GM12864 (cell line): ENCODE measurements around the gene PTPRB.

Source experiments
- DNase-seq: peaks from one replicate; pipeline ENCODE4 v3.0.0-alpha.2; 2011; ENCODE audit warnings: low read depth
- H3K4me3 ChIP-seq: 2 replicates; pipeline ENCODE4 v1.5.1; 2011; ENCODE audit warnings: mild to moderate bottlenecking, low read depth, low read length, control low read depth
- TF ChIP-seq, protein P1 (sequence below): IDR thresholded peaks from 2 replicates; pipeline ENCODE4 v1.5.1; 2011; ENCODE audit warnings: low read depth, mild to moderate bottlenecking, moderate library complexity, low read length, control low read depth, inconsistent platforms; ENCODE audit errors: missing control alignments

The PTPRB gene

DNA sequence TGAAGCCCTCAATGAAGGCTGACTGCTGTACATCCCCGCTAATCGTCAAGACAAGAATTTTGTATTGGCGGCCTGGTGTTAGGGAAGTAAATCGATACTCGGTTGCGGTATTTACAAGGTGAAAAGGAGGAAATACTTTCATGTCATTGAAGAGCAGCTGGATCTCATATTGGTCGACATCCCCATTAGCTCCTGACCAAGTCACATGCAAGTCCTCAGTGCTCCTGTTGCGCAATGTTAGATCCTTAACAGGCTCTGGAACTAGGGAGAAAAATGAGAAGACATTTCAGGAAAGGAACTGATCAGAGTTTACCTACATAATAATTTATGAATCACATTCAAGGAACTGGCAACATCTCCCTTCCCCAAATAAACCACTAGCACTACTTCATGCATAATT lies 66.2 kb downstream of the PTPRB start:
- H3K4me3 ChIP-seq: no peak overlapping the region
- DNase-seq: no peak
- TF ChIP-seq, protein P1, sequence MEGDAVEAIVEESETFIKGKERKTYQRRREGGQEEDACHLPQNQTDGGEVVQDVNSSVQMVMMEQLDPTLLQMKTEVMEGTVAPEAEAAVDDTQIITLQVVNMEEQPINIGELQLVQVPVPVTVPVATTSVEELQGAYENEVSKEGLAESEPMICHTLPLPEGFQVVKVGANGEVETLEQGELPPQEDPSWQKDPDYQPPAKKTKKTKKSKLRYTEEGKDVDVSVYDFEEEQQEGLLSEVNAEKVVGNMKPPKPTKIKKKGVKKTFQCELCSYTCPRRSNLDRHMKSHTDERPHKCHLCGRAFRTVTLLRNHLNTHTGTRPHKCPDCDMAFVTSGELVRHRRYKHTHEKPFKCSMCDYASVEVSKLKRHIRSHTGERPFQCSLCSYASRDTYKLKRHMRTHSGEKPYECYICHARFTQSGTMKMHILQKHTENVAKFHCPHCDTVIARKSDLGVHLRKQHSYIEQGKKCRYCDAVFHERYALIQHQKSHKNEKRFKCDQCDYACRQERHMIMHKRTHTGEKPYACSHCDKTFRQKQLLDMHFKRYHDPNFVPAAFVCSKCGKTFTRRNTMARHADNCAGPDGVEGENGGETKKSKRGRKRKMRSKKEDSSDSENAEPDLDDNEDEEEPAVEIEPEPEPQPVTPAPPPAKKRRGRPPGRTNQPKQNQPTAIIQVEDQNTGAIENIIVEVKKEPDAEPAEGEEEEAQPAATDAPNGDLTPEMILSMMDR: no peak

DNA sequence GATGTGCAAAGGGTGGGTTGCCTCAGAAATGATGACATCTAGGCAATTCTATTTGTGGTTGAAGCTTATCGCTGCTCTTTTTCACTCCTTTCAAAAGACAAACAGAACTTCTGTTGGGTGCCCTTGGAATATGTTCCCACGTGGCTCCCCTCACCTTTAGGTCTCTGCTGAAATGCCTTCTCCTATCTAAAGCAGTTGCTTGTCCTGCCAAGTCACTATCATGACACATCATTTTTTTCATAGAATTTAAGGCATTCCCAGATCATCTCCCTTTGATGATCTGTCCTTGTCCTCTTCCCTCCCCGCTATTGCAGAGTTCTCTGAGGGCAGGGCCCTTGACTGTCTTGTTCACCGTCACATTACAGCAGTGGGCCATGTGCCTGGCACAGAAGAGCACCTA lies 75.7 kb downstream of the PTPRB start:
- TF ChIP-seq, protein P1: no peak
- no peak for DNase-seq
- no peak overlapping the region for H3K4me3 ChIP-seq

DNA sequence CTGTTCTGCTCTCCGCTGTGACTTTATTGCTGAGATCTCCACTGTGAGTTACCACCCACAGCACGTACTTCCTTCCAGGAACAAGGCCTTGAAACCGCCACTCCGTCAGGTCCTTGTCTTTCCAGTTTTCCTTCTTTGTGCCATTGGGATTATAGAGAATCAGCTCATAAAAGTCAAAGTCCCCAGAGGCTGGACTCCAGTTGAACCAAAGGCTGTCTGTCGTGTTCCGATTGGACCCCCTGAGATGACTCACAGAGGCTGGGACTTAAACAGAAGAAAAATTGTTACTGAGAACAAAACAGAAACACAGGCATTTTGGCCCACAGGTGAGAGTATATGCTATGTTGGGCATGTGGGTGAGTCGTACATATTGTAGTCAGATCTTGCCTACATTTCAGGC lies 76.6 kb downstream of the PTPRB start:
- DNase-seq: no peak
- TF ChIP-seq, protein P1: no peak
- H3K4me3 ChIP-seq: no peak overlapping the region

DNA sequence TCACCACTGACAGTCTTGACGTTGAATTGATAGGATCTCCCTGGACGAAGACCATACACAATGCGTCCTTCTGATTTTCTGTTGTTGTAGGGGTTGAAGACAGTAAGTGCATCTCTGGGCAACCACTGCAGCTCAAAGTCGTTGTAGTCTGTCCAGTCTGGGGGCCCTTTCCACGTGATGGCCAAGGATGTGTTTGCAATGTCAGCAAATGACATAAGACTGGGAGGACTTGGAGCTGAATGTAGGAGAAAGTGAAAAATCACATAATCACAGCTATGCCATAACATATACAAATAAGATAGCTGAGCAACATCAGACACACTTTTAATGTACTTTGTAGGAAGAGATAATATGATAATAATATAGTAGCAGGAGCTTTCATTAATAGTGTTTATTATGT lies 77.8 kb downstream of the PTPRB start:
- H3K4me3 ChIP-seq: no peak overlapping the region
- no peak for DNase-seq
- TF ChIP-seq, protein P1: no peak

DNA sequence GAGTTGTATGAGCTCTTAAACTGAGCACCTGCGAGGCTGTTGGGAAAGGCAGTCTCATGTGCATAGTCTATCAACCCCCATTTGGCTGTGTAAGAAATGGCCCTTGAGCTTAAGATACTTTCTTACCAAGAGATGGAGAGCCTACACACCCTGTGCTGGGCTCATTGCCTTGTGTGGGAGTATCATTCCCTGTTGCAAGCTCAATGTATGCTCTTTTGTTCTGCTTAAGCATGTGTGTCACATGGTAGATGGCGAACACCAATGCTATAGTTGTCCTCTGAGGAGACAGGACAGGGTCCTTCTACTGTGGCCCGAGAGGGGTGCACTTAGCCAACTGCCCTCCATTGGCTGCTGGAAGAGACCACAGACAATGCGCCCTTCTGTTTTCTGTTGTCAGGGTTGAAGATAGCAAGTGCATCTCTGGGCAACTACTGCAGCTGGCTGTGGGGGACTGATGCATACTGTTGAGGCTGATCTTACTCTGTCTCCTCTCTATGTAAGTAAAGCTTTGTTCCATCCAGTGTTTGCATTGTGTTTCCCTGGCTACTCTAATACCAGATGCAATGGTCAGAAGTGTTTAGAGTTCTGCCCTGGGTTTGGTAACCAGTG lies 79.5 kb downstream of the PTPRB start:
- TF ChIP-seq, protein P1: no peak
- no peak for DNase-seq
- no peak overlapping the region for H3K4me3 ChIP-seq

DNA sequence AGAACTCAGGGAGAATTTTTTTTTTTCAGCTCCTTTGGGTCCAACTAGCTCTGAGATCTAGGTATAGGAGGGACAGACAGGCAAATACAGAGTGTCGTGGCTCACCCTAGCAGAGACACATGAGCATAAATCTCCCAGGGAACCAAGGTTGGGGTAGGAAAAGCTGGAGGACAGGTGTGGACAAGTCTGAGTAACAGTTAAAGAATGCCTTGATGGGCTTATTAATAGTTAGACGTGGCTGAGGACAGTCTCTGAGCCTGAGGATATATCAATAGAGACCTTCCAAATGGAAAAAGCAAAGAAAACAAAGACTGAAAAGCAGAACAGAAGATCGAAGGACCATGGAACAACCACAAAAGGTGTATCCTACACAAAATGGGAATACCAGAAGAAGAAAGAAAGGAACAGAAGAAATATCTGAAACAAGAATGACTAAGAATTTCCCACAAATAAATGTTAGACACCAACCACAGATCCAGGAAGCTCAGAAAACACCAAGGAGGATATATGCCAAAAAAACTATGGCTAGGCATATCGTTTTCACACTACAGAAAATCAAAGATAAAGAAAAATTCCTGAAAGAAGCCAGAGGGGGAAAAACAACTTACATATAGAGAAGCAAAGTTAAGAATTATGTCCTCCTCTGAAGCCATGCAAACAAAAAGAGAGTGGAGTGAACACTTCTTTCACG lies 80.9 kb downstream of the PTPRB start:
- no peak for DNase-seq
- TF ChIP-seq, protein P1: no peak
- no peak overlapping the region for H3K4me3 ChIP-seq

DNA sequence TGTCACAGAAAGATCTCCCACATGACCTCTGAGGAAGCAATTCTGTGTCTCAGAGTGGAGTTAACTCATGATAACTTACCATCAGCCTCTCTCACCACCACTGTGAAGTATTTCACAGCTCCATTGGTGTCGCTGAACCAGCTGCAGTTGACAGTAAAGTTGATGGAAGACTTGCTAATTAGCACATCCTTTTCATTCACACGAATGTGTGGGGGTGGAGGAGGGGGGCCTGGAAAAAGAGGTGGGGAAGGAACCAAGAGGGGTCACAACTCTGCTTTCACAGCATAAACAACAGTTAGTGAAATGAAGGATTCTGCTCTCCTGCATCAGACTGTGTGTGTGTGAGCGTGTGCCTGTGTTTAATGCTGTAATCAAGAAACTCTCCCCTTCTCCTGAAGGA lies 82.1 kb downstream of the PTPRB start:
- TF ChIP-seq, protein P1: no peak
- no peak for DNase-seq
- H3K4me3 ChIP-seq: no peak overlapping the region
